K562 (cell line): ENCODE measurements around the gene LRRC8A.

Experiments used
- CBX8 ChIP-seq: fragments of 200-600 bp; sonication (generic); IDR thresholded peaks from 2 replicates; pipeline ENCODE4 v1.6.1; 2012; ENCODE audit warnings: borderline replicate concordance, mixed run types, low read depth, mild to moderate bottlenecking, moderate library complexity, mixed read lengths, low read length, control low read depth, inconsistent platforms; ENCODE audit not compliant: poor library complexity, severe bottlenecking; ENCODE audit errors: extremely low read depth
- CTCF ChIP-seq, 3 experiments: IDR thresholded peaks in 2 of 3; conservative IDR thresholded peaks in 1 of 3; 2 replicates each; pipeline ENCODE4 v1.5.1; 2011 to 2012; ENCODE audit warnings: low read length in 3 of 3, mild to moderate bottlenecking in 3 of 3, control low read depth in 2 of 3, improper control_type of control experiment in 1 of 3, inconsistent platforms in 1 of 3, low read depth in 1 of 3, mixed read lengths in 1 of 3, moderate library complexity in 1 of 3; ENCODE audit not compliant: insufficient read depth in 2 of 3
- MEF2A ChIP-seq: IDR thresholded peaks from 2 replicates; pipeline ENCODE4 v1.6.1; 2011; ENCODE audit warnings: low read depth, mild to moderate bottlenecking, low read length, moderate library complexity; ENCODE audit not compliant: control insufficient read depth
- POLR2A ChIP-seq: fragments of 450-650 bp; conservative IDR thresholded peaks from 2 replicates; pipeline ENCODE4 v1.6.1; 2016
- TF ChIP-seq, protein P1 (sequence below): fragments of 250-450 bp; sonication (Bioruptor Pico); IDR thresholded peaks from 2 replicates; pipeline ENCODE4 v1.5.0; 2022; ENCODE audit warnings: mild to moderate bottlenecking
- TF ChIP-seq, protein P2 (sequence below): sonication (generic); formaldehyde crosslinking; IDR thresholded peaks from 2 replicates; pipeline ENCODE4 v1.8.1; 2023; ENCODE audit warnings: mild to moderate bottlenecking, missing genetic modification reagents

GRCh38 chr9:128846680-128847030 lies 35.3 kb upstream of the LRRC8A start:
- TF ChIP-seq CTCF (IDR thresholded peaks at IDR 0.05 in 2 of 3, conservative IDR thresholded peaks at IDR 0.05 in 1 of 3; ENCODE audit: insufficient read depth in 2 of 3, low read depth in 1 of 3, low read length in 3 of 3) (no peak), MEF2A (no peak), CBX8 (no peak), POLR2A (no peak)
- TF ChIP-seq, protein P1, sequence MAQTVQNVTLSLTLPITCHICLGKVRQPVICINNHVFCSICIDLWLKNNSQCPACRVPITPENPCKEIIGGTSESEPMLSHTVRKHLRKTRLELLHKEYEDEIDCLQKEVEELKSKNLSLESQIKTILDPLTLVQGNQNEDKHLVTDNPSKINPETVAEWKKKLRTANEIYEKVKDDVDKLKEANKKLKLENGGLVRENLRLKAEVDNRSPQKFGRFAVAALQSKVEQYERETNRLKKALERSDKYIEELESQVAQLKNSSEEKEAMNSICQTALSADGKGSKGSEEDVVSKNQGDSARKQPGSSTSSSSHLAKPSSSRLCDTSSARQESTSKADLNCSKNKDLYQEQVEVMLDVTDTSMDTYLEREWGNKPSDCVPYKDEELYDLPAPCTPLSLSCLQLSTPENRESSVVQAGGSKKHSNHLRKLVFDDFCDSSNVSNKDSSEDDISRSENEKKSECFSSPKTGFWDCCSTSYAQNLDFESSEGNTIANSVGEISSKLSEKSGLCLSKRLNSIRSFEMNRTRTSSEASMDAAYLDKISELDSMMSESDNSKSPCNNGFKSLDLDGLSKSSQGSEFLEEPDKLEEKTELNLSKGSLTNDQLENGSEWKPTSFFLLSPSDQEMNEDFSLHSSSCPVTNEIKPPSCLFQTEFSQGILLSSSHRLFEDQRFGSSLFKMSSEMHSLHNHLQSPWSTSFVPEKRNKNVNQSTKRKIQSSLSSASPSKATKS (CRISPR knock-in tag), result no peak
- TF ChIP-seq, protein P2, sequence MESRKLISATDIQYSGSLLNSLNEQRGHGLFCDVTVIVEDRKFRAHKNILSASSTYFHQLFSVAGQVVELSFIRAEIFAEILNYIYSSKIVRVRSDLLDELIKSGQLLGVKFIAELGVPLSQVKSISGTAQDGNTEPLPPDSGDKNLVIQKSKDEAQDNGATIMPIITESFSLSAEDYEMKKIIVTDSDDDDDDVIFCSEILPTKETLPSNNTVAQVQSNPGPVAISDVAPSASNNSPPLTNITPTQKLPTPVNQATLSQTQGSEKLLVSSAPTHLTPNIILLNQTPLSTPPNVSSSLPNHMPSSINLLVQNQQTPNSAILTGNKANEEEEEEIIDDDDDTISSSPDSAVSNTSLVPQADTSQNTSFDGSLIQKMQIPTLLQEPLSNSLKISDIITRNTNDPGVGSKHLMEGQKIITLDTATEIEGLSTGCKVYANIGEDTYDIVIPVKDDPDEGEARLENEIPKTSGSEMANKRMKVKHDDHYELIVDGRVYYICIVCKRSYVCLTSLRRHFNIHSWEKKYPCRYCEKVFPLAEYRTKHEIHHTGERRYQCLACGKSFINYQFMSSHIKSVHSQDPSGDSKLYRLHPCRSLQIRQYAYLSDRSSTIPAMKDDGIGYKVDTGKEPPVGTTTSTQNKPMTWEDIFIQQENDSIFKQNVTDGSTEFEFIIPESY (CRISPR knock-in tag), result no peak
